RWPE2 (cell line): ENCODE data around the gene CCT7.

Experiments used
- ATAC-seq: fragments of 200-7000 bp; cut with Tn5 transposase; 3 replicates; pipeline ENCODE4 v1.9.1; 2021; ENCODE audit warnings: low read depth
- DNase-seq: peaks from one replicate; pipeline ENCODE4 v3.0.0-alpha.2; 2020; ENCODE audit warnings: low spot score
- H3K27ac ChIP-seq: fragments of 450-650 bp; 2 replicates; pipeline ENCODE4 v1.5.1; 2017; ENCODE audit warnings: mild to moderate bottlenecking; ENCODE audit not compliant: poor library complexity, severe bottlenecking
- H3K27me3 ChIP-seq: fragments of 250-450 bp; sonication (Bioruptor Pico); 2 replicates; pipeline ENCODE4 v1.5.1; 2021; ENCODE audit warnings: mild to moderate bottlenecking, moderate library complexity; ENCODE audit not compliant: insufficient read depth, poor library complexity, severe bottlenecking
- H3K36me3 ChIP-seq: fragments of 250-450 bp; sonication (Bioruptor Pico); 2 replicates; pipeline ENCODE4 v1.5.1; 2020; ENCODE audit warnings: low read depth, mild to moderate bottlenecking, moderate library complexity
- H3K4me1 ChIP-seq: fragments of 250-450 bp; sonication (Bioruptor Pico); 2 replicates; pipeline ENCODE4 v1.5.1; 2021; ENCODE audit warnings: mild to moderate bottlenecking, moderate library complexity; ENCODE audit not compliant: insufficient read depth, poor library complexity, severe bottlenecking
- H3K4me3 ChIP-seq: fragments of 250-450 bp; sonication (Bioruptor Pico); 2 replicates; pipeline ENCODE4 v1.5.1; 2021; ENCODE audit warnings: mild to moderate bottlenecking, moderate library complexity; ENCODE audit not compliant: severe bottlenecking
- H3K9me3 ChIP-seq: fragments of 250-450 bp; sonication (Bioruptor Pico); 2 replicates; pipeline ENCODE4 v1.5.1; 2021; ENCODE audit warnings: mild to moderate bottlenecking, moderate library complexity; ENCODE audit not compliant: severe bottlenecking
- TF ChIP-seq, protein P1 (sequence below): fragments of 450-650 bp; IDR thresholded peaks from one replicate; pipeline ENCODE4 v1.5.1; 2017; ENCODE audit warnings: mild to moderate bottlenecking, moderate library complexity; ENCODE audit not compliant: poor library complexity, severe bottlenecking

The CCT7 gene

GRCh38 chr2:73281244-73281643, 47.1 kb downstream of the CCT7 start:
- Histone ChIP-seq H3K4me3 (no peak overlapping the region), H3K27me3 (no peaks in the 10 kb centered on the region), H3K36me3 (no peaks in the 10 kb centered on the region), H3K4me1 (no peaks in the 10 kb centered on the region), H3K27ac (no peak overlapping the region), H3K9me3 (no peaks in the 10 kb centered on the region)
- ATAC-seq = no peak
- TF ChIP-seq, protein P1, sequence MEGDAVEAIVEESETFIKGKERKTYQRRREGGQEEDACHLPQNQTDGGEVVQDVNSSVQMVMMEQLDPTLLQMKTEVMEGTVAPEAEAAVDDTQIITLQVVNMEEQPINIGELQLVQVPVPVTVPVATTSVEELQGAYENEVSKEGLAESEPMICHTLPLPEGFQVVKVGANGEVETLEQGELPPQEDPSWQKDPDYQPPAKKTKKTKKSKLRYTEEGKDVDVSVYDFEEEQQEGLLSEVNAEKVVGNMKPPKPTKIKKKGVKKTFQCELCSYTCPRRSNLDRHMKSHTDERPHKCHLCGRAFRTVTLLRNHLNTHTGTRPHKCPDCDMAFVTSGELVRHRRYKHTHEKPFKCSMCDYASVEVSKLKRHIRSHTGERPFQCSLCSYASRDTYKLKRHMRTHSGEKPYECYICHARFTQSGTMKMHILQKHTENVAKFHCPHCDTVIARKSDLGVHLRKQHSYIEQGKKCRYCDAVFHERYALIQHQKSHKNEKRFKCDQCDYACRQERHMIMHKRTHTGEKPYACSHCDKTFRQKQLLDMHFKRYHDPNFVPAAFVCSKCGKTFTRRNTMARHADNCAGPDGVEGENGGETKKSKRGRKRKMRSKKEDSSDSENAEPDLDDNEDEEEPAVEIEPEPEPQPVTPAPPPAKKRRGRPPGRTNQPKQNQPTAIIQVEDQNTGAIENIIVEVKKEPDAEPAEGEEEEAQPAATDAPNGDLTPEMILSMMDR = no peak
- DNase-seq = no peak

GRCh38 chr2:73282924-73283544, 48.9 kb downstream of the CCT7 start:
- DNase-seq = no peak
- H3K27ac ChIP-seq = no peak overlapping the region

GRCh38 chr2:73283545-73284295, 49.6 kb downstream of the CCT7 start:
- H3K36me3 ChIP-seq = no peaks in the 10 kb centered on the region
- H3K27ac ChIP-seq = peak overlapping the region; percentile 12
- ATAC-seq = peak; percentile 47
- TF ChIP-seq, protein P1 = no peak
- H3K4me3 ChIP-seq = peak overlapping the region; percentile 82
- DNase-seq = no peak
- H3K9me3 ChIP-seq = no peaks in the 10 kb centered on the region
- no peaks in the 10 kb centered on the region for H3K27me3 ChIP-seq
- H3K4me1 ChIP-seq = no peaks in the 10 kb centered on the region

More at GRCh38 chr2:73282924-73283544, 48.9 kb downstream of the CCT7 start:
- ATAC-seq = no peak; the same call in 2 of the 3 replicates
- no peaks in the 10 kb centered on the region for H3K36me3 ChIP-seq
- H3K9me3 ChIP-seq = no peaks in the 10 kb centered on the region
- peak overlapping the region; percentile 82 for H3K4me3 ChIP-seq
- H3K27me3 ChIP-seq = no peaks in the 10 kb centered on the region
- TF ChIP-seq, protein P1 = no peak
- no peaks in the 10 kb centered on the region for H3K4me1 ChIP-seq

GRCh38 chr2:73284296-73285158, 50.4 kb downstream of the CCT7 start, which contains the start of gene FBXO41:
Gene FBXO41 (minus strand): TSS chr2:73284478. CDS start chr2:73269630, 14,848 bp downstream.
- H3K4me3 ChIP-seq = peak within 1 kb of the TSS; percentile 82
- TF ChIP-seq, protein P1 = no peak
- peak; percentile 57 for DNase-seq
- peak; percentile 71 for ATAC-seq
- peak within 1 kb of the TSS; percentile 12 for H3K27ac ChIP-seq
- H3K9me3 ChIP-seq = no peaks in the 10 kb centered on the region
- no peaks in the 10 kb centered on the region for H3K36me3 ChIP-seq
- peaks cover 4% of the 10 kb centered on the region for H3K27me3 ChIP-seq
- H3K4me1 ChIP-seq = no peaks in the 10 kb centered on the region
